ENCODE measurements around the gene COA8.

COA8 gene

GRCh38 chr14:103623883-103624482 lies 61.2 kb downstream of the COA8 start:
- no peak for DNase-seq (ENCODE audit: low read depth)

DNA sequence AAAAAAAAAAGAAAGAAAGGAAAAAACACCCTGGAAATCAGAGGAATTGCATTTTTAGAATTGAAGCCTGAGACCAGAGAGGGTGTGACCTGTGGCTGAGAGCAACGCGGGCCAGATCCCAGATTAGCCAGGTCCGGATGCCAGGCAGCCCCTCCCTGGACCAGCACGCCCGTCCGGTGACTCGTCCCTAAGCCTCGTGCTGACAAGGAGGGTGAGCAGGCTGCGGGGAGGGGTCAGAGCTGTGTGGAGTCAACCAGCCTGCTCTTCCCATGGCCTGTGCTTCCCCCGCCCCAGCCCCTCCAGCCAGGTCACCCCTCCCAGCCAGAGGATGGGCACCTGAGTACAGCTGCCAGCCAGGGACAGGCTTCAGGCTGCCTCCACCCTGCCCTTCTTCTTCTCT lies 62.1 kb downstream of the COA8 start:
- no peak for DNase-seq (ENCODE audit: low read depth)

- no peak for DNase-seq (ENCODE audit: low read depth)
Observed at GRCh38 chr14:103625356-103626095, 62.8 kb downstream of the COA8 start.

GRCh38 chr14:103626146-103626850 lies 63.5 kb downstream of the COA8 start:
- DNase-seq (ENCODE audit: low read depth) = no peak

DNA sequence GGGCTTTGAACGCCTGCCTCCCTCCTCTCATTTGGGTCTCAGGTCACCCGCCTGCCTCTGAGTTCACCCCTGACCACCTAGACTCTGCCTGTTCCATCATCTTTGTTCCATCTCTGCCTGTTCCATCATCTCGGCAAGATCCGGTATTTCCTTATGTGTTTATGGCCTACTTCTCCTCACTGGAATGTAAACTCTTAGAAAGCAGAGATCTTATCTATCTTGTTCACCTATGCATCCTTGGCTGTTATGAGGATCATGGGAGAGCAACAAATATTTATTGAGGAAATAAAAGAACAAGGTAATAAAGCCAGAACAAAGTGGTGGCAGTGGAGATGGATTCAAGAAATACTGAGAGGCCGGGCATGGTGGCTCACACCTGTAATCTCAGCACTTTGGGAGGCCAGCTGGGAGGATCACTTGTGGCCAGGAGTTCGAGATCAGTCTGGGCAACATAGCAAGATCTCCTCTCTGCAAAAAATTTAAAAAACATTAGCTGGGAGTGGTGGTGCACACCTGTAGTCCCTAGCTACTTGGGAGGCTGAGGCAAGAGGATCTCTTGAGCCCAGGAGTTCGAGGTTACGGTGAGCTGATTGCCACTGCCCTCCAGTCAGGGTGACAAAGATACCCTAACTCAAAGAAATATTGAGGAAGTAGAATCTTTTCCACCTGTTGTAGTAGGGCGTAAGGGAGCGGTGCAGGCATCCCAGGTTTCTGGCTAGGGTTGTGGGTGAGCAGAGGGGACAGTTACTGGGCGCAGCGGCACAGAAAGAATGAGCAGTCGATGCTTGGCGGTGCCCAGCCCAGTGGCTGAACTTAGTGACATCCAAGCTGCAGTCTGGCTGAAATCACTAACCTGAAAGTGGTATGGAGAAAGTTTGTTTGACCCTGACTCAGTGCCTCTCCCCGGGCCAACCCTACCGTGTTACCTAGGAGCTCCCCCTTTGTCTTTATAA lies 64.6 kb downstream of the COA8 start:
- no peak for DNase-seq (ENCODE audit: low read depth)

DNA sequence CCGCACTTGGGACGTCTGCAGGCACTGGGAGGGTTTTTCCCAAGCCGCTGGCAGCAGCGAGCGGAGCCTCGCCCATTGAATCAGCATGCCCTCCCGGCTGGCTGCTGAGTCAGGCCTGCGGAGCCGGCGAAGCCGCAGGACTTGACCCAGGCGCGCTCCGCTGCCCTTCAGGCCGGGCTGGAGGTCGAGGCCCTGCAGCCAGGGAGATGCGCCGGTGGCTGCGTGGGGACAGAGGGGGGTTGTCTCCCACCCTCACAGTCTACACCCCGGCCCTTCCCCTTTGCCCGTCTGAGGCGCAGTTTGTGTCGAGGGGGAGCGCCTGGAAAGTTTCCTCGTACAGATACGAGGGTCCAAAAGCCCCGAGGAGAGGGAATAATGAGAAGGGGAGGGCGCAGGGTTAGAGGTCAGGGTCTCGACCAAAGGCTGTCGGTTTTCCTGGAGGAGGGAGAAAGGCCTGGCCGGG lies 65.5 kb downstream of the COA8 start:
- no peak for DNase-seq (ENCODE audit: low read depth)

DNA sequence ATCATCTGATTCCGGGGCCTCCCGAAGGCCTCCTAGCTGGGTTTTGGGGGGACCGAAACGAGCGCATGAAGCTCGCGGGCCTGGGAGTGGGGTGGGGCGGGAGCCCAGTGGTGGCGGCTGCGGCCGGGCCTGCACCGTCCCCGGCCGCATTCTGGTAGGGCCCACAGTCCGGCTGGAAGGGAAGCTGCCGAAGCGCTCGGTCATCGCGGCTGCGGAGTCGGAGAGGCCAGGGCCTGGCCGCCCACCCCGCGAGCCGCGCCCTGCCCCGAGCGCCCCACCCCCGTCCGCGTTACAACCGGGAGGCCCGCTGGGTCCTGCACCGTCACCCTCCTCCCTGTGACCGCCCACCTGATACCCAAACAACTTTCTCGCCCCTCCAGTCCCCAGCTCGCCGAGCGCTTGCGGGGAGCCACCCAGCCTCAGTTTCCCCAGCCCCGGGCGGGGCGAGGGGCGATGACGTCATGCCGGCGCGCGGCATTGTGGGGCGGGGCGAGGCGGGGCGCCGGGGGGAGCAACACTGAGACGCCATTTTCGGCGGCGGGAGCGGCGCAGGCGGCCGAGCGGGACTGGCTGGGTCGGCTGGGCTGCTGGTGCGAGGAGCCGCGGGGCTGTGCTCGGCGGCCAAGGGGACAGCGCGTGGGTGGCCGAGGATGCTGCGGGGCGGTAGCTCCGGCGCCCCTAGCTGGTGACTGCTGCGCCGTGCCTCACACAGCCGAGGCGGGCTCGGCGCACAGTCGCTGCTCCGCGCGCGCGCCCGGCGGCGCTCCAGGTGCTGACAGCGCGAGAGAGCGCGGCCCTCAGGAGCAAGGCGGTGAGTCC lies 66.1 kb downstream of the COA8 start, which contains the start of gene KLC1:
Gene KLC1 (plus strand): TSS at position 528 of the 819 bp plus-strand sequence. CDS start 25,354 bp downstream, outside the sequence.
- DNase-seq (ENCODE audit: low read depth) = no peak

DNA sequence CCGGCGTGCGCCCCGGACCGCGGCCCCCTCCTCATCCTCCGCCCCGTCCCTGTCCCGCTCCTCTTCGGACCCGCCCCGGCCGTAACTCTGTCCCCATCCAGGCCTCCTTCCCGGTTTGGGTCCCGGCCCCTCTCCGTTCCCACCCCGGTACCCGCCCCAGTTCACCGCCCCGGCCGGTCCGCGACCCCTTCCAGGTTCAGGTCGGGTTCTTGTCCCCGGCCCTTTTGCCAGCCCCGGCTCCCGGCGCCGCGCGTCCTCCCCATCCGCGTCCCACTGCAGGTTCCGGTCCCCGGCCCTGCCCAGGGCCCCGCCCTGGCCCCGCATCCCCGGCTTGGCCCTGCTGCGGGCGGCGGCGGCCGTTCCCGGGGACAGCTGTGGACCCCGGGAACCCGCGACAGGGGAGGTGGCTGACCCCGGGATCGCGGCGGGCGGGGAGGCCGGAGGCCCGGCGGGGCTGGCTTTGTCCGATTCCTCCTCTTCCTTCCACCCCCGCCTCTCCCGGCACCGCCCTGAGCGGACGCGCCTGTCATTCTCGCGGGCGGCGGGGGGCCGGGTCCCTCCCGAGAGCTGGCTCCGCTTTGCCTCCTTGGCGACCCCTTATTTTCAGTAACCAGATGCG lies 66.9 kb downstream of the COA8 start:
- DNase-seq (ENCODE audit: low read depth) = no peak

DNA sequence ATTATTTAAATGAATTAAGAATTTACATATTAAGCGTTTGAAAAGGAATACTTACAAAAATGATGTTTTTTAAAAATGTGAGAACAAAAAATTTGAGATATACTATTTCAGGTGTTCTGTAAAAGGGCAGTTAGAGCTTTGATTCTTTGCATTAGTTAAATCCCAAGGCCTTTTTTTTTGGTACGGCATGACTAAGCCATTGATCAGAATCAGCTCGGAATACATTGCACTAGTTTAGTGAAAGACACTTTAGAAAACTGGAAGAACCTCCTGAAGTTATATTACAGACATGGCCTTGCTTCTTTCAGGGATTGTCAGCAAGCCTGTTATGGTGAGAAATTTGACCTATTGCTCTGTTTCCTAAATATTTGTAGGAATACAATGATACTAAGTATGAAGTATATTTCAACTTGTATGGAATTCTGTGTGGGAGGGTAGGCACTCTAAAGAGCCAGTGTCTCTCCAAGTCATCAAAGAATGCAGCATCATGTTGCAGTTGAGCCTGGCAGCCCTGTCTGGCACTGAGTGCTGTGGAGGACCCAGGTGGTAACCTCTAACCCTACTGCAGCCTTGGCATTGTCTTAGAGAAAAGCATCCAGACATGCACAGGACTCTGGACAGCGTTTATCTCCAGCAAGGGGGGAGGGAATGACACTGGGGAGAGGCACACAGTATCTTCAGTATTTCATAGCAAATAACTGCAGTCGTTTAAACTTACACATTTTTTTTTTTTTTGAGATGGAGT lies 67.8 kb downstream of the COA8 start:
- DNase-seq (ENCODE audit: low read depth) = no peak

DNA sequence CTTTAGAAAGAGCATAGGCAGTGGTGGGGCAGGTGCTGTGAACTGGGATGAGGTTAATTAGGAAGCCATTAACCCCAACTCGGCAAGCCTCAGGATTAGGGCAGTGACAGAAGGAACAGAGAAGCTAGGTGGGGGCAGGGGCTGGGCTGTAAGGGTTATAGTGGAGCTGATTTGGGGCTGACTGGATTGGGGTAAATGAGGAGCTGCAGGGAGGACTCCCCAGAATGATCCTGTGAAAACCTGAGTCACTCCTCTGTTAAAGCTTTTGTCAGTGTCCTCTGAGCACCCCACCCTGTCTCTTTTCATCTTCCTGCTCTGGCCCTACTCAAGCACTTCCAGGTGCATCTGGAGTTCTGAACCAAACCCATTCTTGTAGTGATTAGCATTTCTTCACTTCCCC lies 70.6 kb downstream of the COA8 start:
- DNase-seq (ENCODE audit: low read depth) = no peak

DNA sequence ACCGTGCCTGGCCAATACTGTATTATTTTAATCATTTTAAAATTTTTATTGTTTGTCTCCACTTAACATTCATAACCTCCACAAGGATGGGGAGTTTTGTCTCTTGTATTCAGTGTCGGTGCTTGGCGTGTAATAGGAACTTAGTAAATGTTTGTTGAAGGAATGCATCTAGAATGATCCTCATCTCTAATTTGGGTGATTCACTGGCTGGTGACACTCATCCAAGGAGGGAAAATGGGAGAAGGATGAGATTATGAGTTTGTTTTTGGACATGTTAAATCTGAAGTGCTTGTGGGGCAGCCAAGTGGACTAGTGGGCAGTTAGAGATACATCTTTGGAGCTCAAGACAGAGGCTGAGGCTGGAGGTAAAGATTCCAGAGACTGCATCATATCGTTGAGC lies 71.4 kb downstream of the COA8 start:
- no peak for DNase-seq (ENCODE audit: low read depth)

GRCh38 chr14:103638594-103638993 lies 75.8 kb downstream of the COA8 start:
- DNase-seq (ENCODE audit: low read depth) = no peak
